Fibroblast of the aortic adventitia (primary cell): ENCODE data around the gene ZFAND3. TPM values are rescaled to one million over a fixed set of nuclear protein-coding genes. Genes with fewer than 3 reads are reported as not detected.
"Not testable (repeated sequence)": the region's sequence is repeated elsewhere in the genome, so short reads cannot be mapped to it uniquely, and the experiment has no call there.

Experiments used
- DNase-seq: peaks from one replicate; pipeline ENCODE4 v3.0.0-alpha.2; 2010; ENCODE audit warnings: low read depth
- H3K4me3 ChIP-seq: 2 replicates; pipeline ENCODE4 v1.5.1; 2011; ENCODE audit warnings: low read depth, mild to moderate bottlenecking, control low read depth, low read length, moderate library complexity
- CTCF ChIP-seq: IDR thresholded peaks from 2 replicates; pipeline ENCODE4 v1.5.1; 2011; ENCODE audit warnings: mild to moderate bottlenecking, low read length, control low read depth, inconsistent platforms; ENCODE audit not compliant: insufficient read depth
- total RNA-seq: library from RNA; depleted of rRNA; stranded (reverse); fragments of >200 nt; gene quantifications from 2 replicates; pipeline ENCODE4 v1.2.3, GENCODE V29; 2012; ENCODE audit warnings: low replicate concordance

The ZFAND3 gene
- total RNA-seq, 1 donor: 31.3 TPM

GRCh38 chr6:37875561-37876309, 56.2 kb downstream of the ZFAND3 start:
- TF ChIP-seq CTCF: no peak
- H3K4me3 ChIP-seq: no peak overlapping the region
- no peak for DNase-seq

- no peak for TF ChIP-seq CTCF
- no peak overlapping the region for H3K4me3 ChIP-seq
- no peak for DNase-seq
These were observed 57.3 kb downstream of the ZFAND3 start for GRCh38 chr6:37876843-37877242.

- H3K4me3 ChIP-seq: no peak overlapping the region
- no peak for TF ChIP-seq CTCF
- peak; percentile 61 for DNase-seq
These were observed 58.0 kb downstream of the ZFAND3 start for GRCh38 chr6:37877373-37878149.

- DNase-seq: no peak
- no peak overlapping the region for H3K4me3 ChIP-seq
- TF ChIP-seq CTCF: no peak
These were observed 58.7 kb downstream of the ZFAND3 start for GRCh38 chr6:37878150-37878710.

GRCh38 chr6:37880602-37881001, 61.1 kb downstream of the ZFAND3 start:
- not testable (repeated sequence) for DNase-seq, H3K4me3 ChIP-seq

- no peak for DNase-seq
- TF ChIP-seq CTCF: no peak
- no peak overlapping the region for H3K4me3 ChIP-seq
These were observed 62.8 kb downstream of the ZFAND3 start for GRCh38 chr6:37882292-37882691.

GRCh38 chr6:37882724-37883413, 63.3 kb downstream of the ZFAND3 start:
- TF ChIP-seq CTCF: no peak
- DNase-seq: peak; percentile 60
- H3K4me3 ChIP-seq: no peak overlapping the region
